Liver (tissue), 9 donors: ENCODE data around the gene OLIG2. TPM values are rescaled to one million over a fixed set of nuclear protein-coding genes. Genes with fewer than 3 reads are reported as not detected.
A peak's percentile ranks its signal among the peaks of the same experiment; 100 is the strongest.

Source experiments
- DNase-seq: peaks from one replicate; pipeline ENCODE4 v3.0.0-alpha.2; 2017; ENCODE audit warnings: low spot score
- H3K27ac ChIP-seq, 2 donors: one replicate each; pipeline ENCODE4 v1.7.0; 2013; ENCODE audit warnings: inconsistent platforms in 2 of 2, low read length in 2 of 2, control low read depth in 1 of 2, low read depth in 1 of 2, mild to moderate bottlenecking in 1 of 2
- H3K27me3 ChIP-seq, 4 donors: one replicate each; pipeline versions ENCODE4 v1.6.1 to v1.7.0; 2013; ENCODE audit warnings: low read length in 3 of 4, inconsistent platforms in 1 of 4, mild to moderate bottlenecking in 1 of 4, moderate library complexity in 1 of 4; ENCODE audit not compliant: control insufficient read depth in 4 of 4, insufficient read depth in 4 of 4
- H3K36me3 ChIP-seq, 4 donors: one replicate each; pipeline versions ENCODE4 v1.6.1 to v1.7.0; 2013; ENCODE audit warnings: low read length in 3 of 4, mild to moderate bottlenecking in 3 of 4, low read depth in 1 of 4, moderate library complexity in 1 of 4; ENCODE audit not compliant: control insufficient read depth in 4 of 4, insufficient read depth in 3 of 4
- H3K4me1 ChIP-seq, 4 donors: one replicate each; pipeline versions ENCODE4 v1.6.1 to v1.7.0; 2013; ENCODE audit warnings: low read length in 3 of 4, mild to moderate bottlenecking in 3 of 4, moderate library complexity in 1 of 4; ENCODE audit not compliant: control insufficient read depth in 4 of 4, insufficient read depth in 4 of 4
- H3K4me3 ChIP-seq, 3 donors: one replicate each; pipeline versions ENCODE4 v1.6.1 to v1.7.0; 2013; ENCODE audit warnings: low read length in 3 of 3, control low read depth in 1 of 3, low read depth in 1 of 3, mild to moderate bottlenecking in 1 of 3
- H3K9ac ChIP-seq, 2 donors: one replicate each; pipeline ENCODE4 v1.7.0; 2013; ENCODE audit warnings: low read length in 2 of 2, mild to moderate bottlenecking in 2 of 2, moderate library complexity in 2 of 2, control low read depth in 1 of 2, low read depth in 1 of 2
- H3K9me3 ChIP-seq, 4 donors: one replicate each; pipeline versions ENCODE4 v1.6.1 to v1.7.0; 2013; ENCODE audit warnings: low read length in 3 of 4; ENCODE audit not compliant: control insufficient read depth in 4 of 4
- ATF3 ChIP-seq: IDR thresholded peaks from 2 replicates; pipeline ENCODE4 v1.6.1; 2016; ENCODE audit warnings: antibody characterized with exemption
- CTCF ChIP-seq: fragments of 150-350 bp; IDR thresholded peaks from 2 replicates; pipeline ENCODE4 v1.5.1; 2017; ENCODE audit warnings: improper control_type of control experiment, low read depth, low read length; ENCODE audit not compliant: missing input control
- FOXA1 ChIP-seq: IDR thresholded peaks from 2 replicates; pipeline ENCODE4 v1.6.1; 2016; ENCODE audit warnings: antibody characterized with exemption
- FOXA2 ChIP-seq: IDR thresholded peaks from 2 replicates; pipeline ENCODE4 v1.6.1; 2016; ENCODE audit warnings: antibody characterized with exemption
- GABPA ChIP-seq, 2 donors: IDR thresholded peaks in 1 of 2; conservative IDR thresholded peaks in 1 of 2; 2 replicates each; pipeline ENCODE4 v1.6.1; 2016; ENCODE audit warnings: antibody characterized with exemption in 2 of 2, mild to moderate bottlenecking in 1 of 2, moderate library complexity in 1 of 2
- HNF4A ChIP-seq, 2 donors: conservative IDR thresholded peaks; 2 replicates each; pipeline ENCODE4 v1.6.1; 2016; ENCODE audit warnings: antibody characterized with exemption in 2 of 2, mild to moderate bottlenecking in 2 of 2
- HNF4G ChIP-seq: IDR thresholded peaks from 2 replicates; pipeline ENCODE4 v1.6.1; 2016; ENCODE audit warnings: antibody characterized with exemption
- JUND ChIP-seq, 2 donors: IDR thresholded peaks; 2 replicates each; pipeline ENCODE4 v1.6.1; 2016; ENCODE audit warnings: antibody characterized with exemption in 2 of 2
- NR2F2 ChIP-seq: IDR thresholded peaks from 2 replicates; pipeline ENCODE4 v1.6.1; 2016; ENCODE audit warnings: antibody characterized with exemption
- RAD21 ChIP-seq, 2 donors: IDR thresholded peaks; 2 replicates each; pipeline ENCODE4 v1.6.1; 2016; ENCODE audit warnings: antibody characterized with exemption in 2 of 2, mild to moderate bottlenecking in 2 of 2
- REST ChIP-seq: IDR thresholded peaks from 2 replicates; pipeline ENCODE4 v1.6.1; 2016; ENCODE audit warnings: antibody characterized with exemption, mild to moderate bottlenecking
- RXRA ChIP-seq, 2 donors: IDR thresholded peaks; 2 replicates each; pipeline ENCODE4 v1.6.1; 2017 to 2018; ENCODE audit warnings: antibody characterized with exemption in 2 of 2, mild to moderate bottlenecking in 1 of 2
- TAF1 ChIP-seq: conservative IDR thresholded peaks from 2 replicates; pipeline ENCODE4 v1.6.1; 2016; ENCODE audit warnings: antibody characterized with exemption, mild to moderate bottlenecking
- YY1 ChIP-seq: IDR thresholded peaks from 2 replicates; pipeline ENCODE4 v1.6.1; 2016; ENCODE audit warnings: antibody characterized with exemption, mild to moderate bottlenecking
- ZBTB33 ChIP-seq: IDR thresholded peaks from 2 replicates; pipeline ENCODE4 v1.6.1; 2016; ENCODE audit warnings: antibody characterized with exemption
- WGBS: extraction: QIAGEN DNeasy Blood & Tissue Kit; methylation state at CpG from one replicate; pipeline ENCODE4 v1.1.7; 2013; 5-methylcytosine and 5-hydroxymethylcytosine counted together
- polyA plus RNA-seq, 2 donors: library from polyadenylated mRNA; stranded (reverse) in 1 of 2; unstranded in 1 of 2; fragments of 200-250 nt in 1 of 2; fragments of >200 nt in 1 of 2; fragmentation: Nextera tagmentation in 1 of 2; extraction: Ambion mirVana in 1 of 2; gene quantifications; one replicate each; pipeline versions ENCODE4 v1.2.1 to v1.2.3, GENCODE V29; 2013 to 2015
- total RNA-seq, 2 donors: library from RNA; depleted of rRNA; stranded (reverse); fragments of >200 nt; gene quantifications; one replicate each; pipeline ENCODE4 v1.2.3, GENCODE V29; 2014
- donor health status: healthy.
- donor health status: healthy.
- donor health status: healthy.
- donor health status: healthy.
- donor health status: healthy.

The OLIG2 gene
- total and polyA plus RNA-seq, 4 donors, result not detected

DNA sequence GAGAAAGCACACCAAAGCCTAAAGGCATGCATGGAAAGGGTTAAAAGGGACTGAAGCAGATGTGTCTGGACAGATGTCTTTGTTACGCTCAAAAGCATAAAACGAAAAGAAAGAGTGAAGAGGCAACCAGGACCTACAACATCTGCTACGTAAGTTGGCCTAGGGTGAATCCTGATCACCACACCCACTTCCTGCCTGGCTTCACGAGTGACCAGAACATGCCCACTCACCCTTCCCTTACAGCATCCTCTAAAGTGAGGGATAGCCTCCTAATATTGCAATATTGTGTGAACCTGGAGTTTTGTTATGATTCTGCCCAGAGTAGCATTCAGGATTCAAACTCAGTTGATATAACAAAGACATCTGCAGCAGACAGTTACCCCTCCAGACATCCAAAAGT is 10.6 kb upstream of the OLIG2 start:
- H3K4me3 ChIP-seq, result no peak overlapping the region
- H3K4me1 ChIP-seq, result peaks cover 3 to 7% (median 4%) of the 10 kb centered on the region in 4 donors
- no peak overlapping the region for H3K27ac ChIP-seq
- no peaks in the 10 kb centered on the region for H3K9me3 ChIP-seq
- peaks cover 0 to 2% (median 0%) of the 10 kb centered on the region in 4 donors for H3K27me3 ChIP-seq
- H3K9ac ChIP-seq, result no peak overlapping the region
- 54% methylated on average over 4 of the region's 4 CpGs for WGBS
- no peak for TF ChIP-seq ATF3
- no peak for TF ChIP-seq JUND (IDR thresholded peaks at IDR 0.05)
- no peak for TF ChIP-seq REST
- TF ChIP-seq GABPA (IDR thresholded peaks at IDR 0.05 in 1 of 2, conservative IDR thresholded peaks at IDR 0.05 in 1 of 2), result no peak
- no peak for TF ChIP-seq HNF4G
- TF ChIP-seq HNF4A (conservative IDR thresholded peaks at IDR 0.05), result no peak
- TF ChIP-seq RAD21 (IDR thresholded peaks at IDR 0.05), result no peak
- no peak for TF ChIP-seq RXRA (IDR thresholded peaks at IDR 0.05)
- no peak for TF ChIP-seq TAF1
- no peak for TF ChIP-seq CTCF
- TF ChIP-seq FOXA2, result no peak
- no peak for TF ChIP-seq ZBTB33
- H3K36me3 ChIP-seq, result no peaks in the 10 kb centered on the region
- DNase-seq, result no peak

GRCh38 chr21:33015756-33016155 is 10.0 kb upstream of the OLIG2 start:
- DNase-seq, result peak; percentile 3
- no peaks in the 10 kb centered on the region for H3K36me3 ChIP-seq
- H3K9ac ChIP-seq, result no peak overlapping the region
- H3K4me3 ChIP-seq, result no peak overlapping the region
- peaks cover 3 to 9% (median 7%) of the 10 kb centered on the region in 4 donors for H3K4me1 ChIP-seq
- peaks cover 0 to 2% (median 0%) of the 10 kb centered on the region in 4 donors for H3K27me3 ChIP-seq
- 77% methylated on average over 3 of the region's 3 CpGs for WGBS
- no peaks in the 10 kb centered on the region for H3K9me3 ChIP-seq
- no peak overlapping the region for H3K27ac ChIP-seq
- TF ChIP-seq FOXA1, result no peak
- no peak for TF ChIP-seq YY1
- TF ChIP-seq REST, result no peak
- TF ChIP-seq RAD21 (IDR thresholded peaks at IDR 0.05), result no peak
- TF ChIP-seq FOXA2, result no peak
- no peak for TF ChIP-seq HNF4G
- no peak for TF ChIP-seq GABPA (IDR thresholded peaks at IDR 0.05 in 1 of 2, conservative IDR thresholded peaks at IDR 0.05 in 1 of 2)
- TF ChIP-seq HNF4A (conservative IDR thresholded peaks at IDR 0.05), result no peak
- TF ChIP-seq ZBTB33, result no peak
- no peak for TF ChIP-seq CTCF
- TF ChIP-seq NR2F2, result no peak
- no peak for TF ChIP-seq JUND (IDR thresholded peaks at IDR 0.05)
- TF ChIP-seq RXRA (IDR thresholded peaks at IDR 0.05), result no peak
- TF ChIP-seq TAF1, result no peak
